ENCODE measurements around the gene CCDC187. TPM values are rescaled to one million over a fixed set of nuclear protein-coding genes. Genes with fewer than 3 reads are reported as not detected.
A peak's percentile ranks its signal among the peaks of the same experiment; 100 is the strongest.

CCDC187 gene
- polyA plus RNA-seq, 3 donors, result 1.7 to 4.5 (median 2.3) TPM

GRCh38 chr9:136317695-136318094 lies 13.8 kb upstream of the CCDC187 start:
- DNase-seq (ENCODE audit: extremely low read depth in 1 of 11, low read depth in 9 of 11, low spot score in 4 of 11), result no peak

- DNase-seq (ENCODE audit: extremely low read depth in 1 of 11, low read depth in 9 of 11, low spot score in 4 of 11), result no peak
Measured at GRCh38 chr9:136316896-136317676, 13.2 kb upstream of the CCDC187 start.

- DNase-seq (ENCODE audit: extremely low read depth in 1 of 11, low read depth in 9 of 11, low spot score in 4 of 11), result no peak
Measured at GRCh38 chr9:136316271-136316751, 12.4 kb upstream of the CCDC187 start.

- DNase-seq (ENCODE audit: extremely low read depth in 1 of 11, low read depth in 9 of 11, low spot score in 4 of 11), result no peak
Measured at GRCh38 chr9:136314944-136315343, 11.1 kb upstream of the CCDC187 start.

GRCh38 chr9:136314056-136314416 lies 10.1 kb upstream of the CCDC187 start:
- DNase-seq (ENCODE audit: extremely low read depth in 1 of 11, low read depth in 9 of 11, low spot score in 4 of 11), result no peak

GRCh38 chr9:136313111-136314055 lies 9.5 kb upstream of the CCDC187 start:
- no peak for DNase-seq (ENCODE audit: extremely low read depth in 1 of 11, low read depth in 9 of 11, low spot score in 4 of 11)

- no peak for DNase-seq (ENCODE audit: extremely low read depth in 1 of 11, low read depth in 9 of 11, low spot score in 4 of 11)
Measured at GRCh38 chr9:136312436-136312835, 8.5 kb upstream of the CCDC187 start.

GRCh38 chr9:136312009-136312375 lies 8.1 kb upstream of the CCDC187 start:
- DNase-seq (ENCODE audit: extremely low read depth in 1 of 11, low read depth in 9 of 11, low spot score in 4 of 11), result no peak

GRCh38 chr9:136311051-136312008 lies 7.4 kb upstream of the CCDC187 start:
- DNase-seq (ENCODE audit: extremely low read depth in 1 of 11, low read depth in 9 of 11, low spot score in 4 of 11), result peak in 1 of 11 donors; percentile 48

GRCh38 chr9:136310273-136311030 lies 6.6 kb upstream of the CCDC187 start:
- DNase-seq (ENCODE audit: extremely low read depth in 1 of 11, low read depth in 9 of 11, low spot score in 4 of 11), result no peak

- no peak for DNase-seq (ENCODE audit: extremely low read depth in 1 of 11, low read depth in 9 of 11, low spot score in 4 of 11)
Measured at GRCh38 chr9:136309806-136310220, 5.9 kb upstream of the CCDC187 start.

GRCh38 chr9:136309101-136309801 lies 5.4 kb upstream of the CCDC187 start:
- DNase-seq (ENCODE audit: extremely low read depth in 1 of 11, low read depth in 9 of 11, low spot score in 4 of 11), result peak in 4 of 11 donors; percentile 57 to 77 (median 68)

GRCh38 chr9:136308702-136309053 lies 4.8 kb upstream of the CCDC187 start:
- no peak for DNase-seq (ENCODE audit: extremely low read depth in 1 of 11, low read depth in 9 of 11, low spot score in 4 of 11)

GRCh38 chr9:136308006-136308701 lies 4.3 kb upstream of the CCDC187 start:
- DNase-seq (ENCODE audit: extremely low read depth in 1 of 11, low read depth in 9 of 11, low spot score in 4 of 11), result no peak

GRCh38 chr9:136307215-136307750 lies 3.4 kb upstream of the CCDC187 start:
- no peak for DNase-seq (ENCODE audit: extremely low read depth in 1 of 11, low read depth in 9 of 11, low spot score in 4 of 11)

- DNase-seq (ENCODE audit: extremely low read depth in 1 of 11, low read depth in 9 of 11, low spot score in 4 of 11), result no peak
Measured at GRCh38 chr9:136306211-136307208, 2.6 kb upstream of the CCDC187 start.
